Astrocyte (in vitro differentiated cells and primary cell): ENCODE measurements around the gene ANTXR2.

Experiments
- EZH2 ChIP-seq: IDR thresholded peaks from 2 replicates; pipeline ENCODE4 v1.6.1; 2012; ENCODE audit warnings: mild to moderate bottlenecking, low read length, inconsistent platforms; ENCODE audit not compliant: insufficient read depth
- TF ChIP-seq, protein P1 (sequence below): IDR thresholded peaks from 2 replicates; pipeline ENCODE4 v1.5.1; 2011; ENCODE audit warnings: low read depth, mild to moderate bottlenecking, inconsistent platforms, low read length, moderate library complexity; ENCODE audit not compliant: insufficient read depth

- TF ChIP-seq, protein P1, sequence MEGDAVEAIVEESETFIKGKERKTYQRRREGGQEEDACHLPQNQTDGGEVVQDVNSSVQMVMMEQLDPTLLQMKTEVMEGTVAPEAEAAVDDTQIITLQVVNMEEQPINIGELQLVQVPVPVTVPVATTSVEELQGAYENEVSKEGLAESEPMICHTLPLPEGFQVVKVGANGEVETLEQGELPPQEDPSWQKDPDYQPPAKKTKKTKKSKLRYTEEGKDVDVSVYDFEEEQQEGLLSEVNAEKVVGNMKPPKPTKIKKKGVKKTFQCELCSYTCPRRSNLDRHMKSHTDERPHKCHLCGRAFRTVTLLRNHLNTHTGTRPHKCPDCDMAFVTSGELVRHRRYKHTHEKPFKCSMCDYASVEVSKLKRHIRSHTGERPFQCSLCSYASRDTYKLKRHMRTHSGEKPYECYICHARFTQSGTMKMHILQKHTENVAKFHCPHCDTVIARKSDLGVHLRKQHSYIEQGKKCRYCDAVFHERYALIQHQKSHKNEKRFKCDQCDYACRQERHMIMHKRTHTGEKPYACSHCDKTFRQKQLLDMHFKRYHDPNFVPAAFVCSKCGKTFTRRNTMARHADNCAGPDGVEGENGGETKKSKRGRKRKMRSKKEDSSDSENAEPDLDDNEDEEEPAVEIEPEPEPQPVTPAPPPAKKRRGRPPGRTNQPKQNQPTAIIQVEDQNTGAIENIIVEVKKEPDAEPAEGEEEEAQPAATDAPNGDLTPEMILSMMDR: no peak
- no peak for TF ChIP-seq EZH2
Observed at GRCh38 chr4:80049402-80049801, 23.6 kb downstream of the ANTXR2 start.
